ENCODE data around the gene VKORC1.

DNA sequence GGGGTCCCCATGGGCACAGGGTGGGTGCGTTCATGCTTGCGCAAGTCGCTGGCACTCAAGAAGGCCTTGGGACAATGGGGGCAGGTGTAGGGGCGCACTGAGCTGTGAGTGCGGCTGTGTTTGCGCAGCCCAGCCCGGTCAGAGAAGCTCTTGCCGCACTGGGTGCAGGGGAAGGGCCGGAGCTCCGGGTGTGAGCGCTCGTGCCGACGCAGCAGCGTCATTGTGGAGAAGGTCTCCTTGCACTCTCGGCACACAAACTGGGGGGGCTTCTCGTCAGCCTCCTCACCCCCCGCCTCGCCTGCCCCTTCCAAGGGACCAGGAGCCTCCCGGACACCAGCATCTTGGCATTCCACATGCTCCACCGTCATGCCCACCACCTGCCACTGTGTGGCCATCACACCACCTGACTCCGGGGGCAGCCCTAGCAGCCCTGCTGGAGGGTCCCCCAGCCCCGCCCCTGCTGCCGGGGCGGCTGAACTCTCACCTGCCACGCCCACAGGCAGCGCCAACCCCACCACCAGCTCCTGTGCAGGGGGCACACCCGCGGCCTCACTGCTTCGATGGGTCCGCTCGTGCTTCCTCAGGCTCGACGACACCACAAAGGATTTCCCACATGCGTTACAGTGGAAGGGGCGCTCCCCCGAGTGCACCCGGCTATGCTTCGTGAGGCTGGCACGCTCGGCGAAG, 33.3 kb downstream of the VKORC1 start:
- no peak for TF ChIP-seq EZH2phosphoT487 (conservative IDR thresholded peaks at IDR 0.05; ENCODE audit: low read length)
- TF ChIP-seq, protein P1, sequence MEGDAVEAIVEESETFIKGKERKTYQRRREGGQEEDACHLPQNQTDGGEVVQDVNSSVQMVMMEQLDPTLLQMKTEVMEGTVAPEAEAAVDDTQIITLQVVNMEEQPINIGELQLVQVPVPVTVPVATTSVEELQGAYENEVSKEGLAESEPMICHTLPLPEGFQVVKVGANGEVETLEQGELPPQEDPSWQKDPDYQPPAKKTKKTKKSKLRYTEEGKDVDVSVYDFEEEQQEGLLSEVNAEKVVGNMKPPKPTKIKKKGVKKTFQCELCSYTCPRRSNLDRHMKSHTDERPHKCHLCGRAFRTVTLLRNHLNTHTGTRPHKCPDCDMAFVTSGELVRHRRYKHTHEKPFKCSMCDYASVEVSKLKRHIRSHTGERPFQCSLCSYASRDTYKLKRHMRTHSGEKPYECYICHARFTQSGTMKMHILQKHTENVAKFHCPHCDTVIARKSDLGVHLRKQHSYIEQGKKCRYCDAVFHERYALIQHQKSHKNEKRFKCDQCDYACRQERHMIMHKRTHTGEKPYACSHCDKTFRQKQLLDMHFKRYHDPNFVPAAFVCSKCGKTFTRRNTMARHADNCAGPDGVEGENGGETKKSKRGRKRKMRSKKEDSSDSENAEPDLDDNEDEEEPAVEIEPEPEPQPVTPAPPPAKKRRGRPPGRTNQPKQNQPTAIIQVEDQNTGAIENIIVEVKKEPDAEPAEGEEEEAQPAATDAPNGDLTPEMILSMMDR (IDR thresholded peaks at IDR 0.05; ENCODE audit: insufficient read depth, low read length, poor library complexity, severe bottlenecking) = no peak

All from SU-DHL-6 (cell line).